GM18907 (cell line): ENCODE data around the gene PTPRT.

Source experiments
- ATAC-seq: cut with Tn5 transposase; IDR thresholded peaks from one replicate; pipeline ENCODE4 v1.9.1; 2021; ENCODE audit warnings: mild to moderate bottlenecking, moderate library complexity; ENCODE audit not compliant: unreplicated experiment

The PTPRT gene

DNA sequence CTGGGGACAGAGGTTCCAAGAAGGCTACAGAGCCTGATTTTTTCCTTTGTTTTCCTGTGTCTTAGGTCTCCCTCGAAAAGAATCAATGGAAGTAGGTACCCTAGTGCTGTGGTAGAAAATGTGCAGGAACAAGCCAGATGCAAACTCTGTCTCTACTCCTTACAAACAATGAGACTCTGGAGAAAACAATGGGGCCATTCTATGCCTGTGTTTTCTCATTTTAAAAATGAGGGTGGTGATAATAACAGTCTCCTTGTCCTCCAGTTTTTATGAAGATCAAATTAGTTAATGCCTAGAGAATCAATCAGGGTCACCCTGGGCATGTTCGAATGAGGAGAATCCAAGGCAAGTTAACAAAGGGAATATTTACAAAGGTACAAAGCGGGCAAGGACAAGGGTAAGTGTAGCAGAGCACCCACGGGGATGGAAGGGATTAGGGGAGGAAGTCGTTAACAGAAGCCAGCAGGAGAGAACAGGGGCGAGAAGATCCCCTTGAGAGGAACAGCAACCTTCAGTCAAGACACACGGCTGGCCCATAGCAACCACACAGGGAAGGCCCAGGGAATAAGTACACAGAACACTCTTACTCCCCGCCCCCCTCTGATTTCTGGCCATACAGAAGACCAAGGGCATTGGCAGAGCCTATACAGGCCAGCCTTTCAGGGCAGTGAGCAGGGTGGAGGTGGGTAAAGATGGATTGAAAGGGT lies 342.8 kb downstream of the PTPRT start:
- ATAC-seq = no peak

DNA sequence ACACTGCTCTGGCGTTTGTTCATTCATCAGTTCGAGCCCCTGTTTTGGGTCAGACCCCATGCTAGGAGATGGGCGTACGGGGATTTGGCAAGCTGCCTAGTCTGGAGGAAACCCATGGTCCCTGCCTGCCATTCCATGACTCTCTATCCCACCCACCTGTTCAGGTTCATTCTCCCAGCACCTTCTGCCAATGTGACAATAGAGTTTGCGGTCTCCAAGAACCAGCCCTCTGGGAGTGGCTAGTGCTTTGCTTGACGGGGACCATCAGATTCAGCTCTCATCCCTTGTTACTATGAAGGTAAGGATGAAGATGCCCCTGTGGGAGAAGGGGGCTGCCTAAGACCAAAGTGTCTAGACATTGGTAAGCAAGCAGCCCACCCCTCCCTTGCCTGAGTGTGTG lies 345.0 kb downstream of the PTPRT start:
- no peak for ATAC-seq

DNA sequence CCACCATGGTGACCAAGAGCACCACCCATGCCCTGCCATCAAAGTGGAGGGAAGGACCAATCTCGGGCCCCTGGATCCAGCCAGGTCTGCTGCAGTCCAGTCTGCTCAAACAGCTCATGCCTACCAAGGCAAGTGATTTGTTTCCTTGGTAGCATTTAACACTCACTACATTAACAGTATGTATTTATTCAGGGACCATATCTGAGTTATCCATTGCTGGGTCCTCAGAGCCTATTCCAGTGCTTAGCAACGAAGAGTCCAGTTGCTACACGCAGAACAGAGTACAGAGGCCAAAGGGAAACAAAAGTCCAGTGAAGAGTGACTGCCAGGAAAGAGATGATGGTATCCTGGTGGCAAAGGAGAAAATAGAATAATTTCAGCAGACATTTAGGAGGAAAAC lies 352.2 kb downstream of the PTPRT start:
- no peak for ATAC-seq

DNA sequence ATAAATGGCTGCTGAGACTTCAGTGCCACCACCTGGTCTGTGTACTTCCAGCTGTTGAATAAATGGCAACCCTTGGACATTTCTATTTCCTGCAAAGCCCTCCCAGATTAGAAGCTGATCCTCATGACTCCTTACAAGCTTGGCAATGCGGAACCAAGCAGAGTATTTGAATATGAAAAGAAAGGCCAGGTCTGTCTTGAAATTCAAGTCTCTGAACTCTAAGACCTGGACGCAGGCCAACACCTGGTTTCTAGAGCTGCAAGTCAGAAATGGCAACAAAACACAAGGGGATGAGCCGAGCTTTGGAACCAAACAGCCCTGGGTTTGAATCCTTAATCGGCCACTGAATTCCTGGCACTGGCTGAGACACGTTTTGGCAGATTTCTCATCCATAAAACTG lies 353.4 kb downstream of the PTPRT start:
- ATAC-seq = no peak

DNA sequence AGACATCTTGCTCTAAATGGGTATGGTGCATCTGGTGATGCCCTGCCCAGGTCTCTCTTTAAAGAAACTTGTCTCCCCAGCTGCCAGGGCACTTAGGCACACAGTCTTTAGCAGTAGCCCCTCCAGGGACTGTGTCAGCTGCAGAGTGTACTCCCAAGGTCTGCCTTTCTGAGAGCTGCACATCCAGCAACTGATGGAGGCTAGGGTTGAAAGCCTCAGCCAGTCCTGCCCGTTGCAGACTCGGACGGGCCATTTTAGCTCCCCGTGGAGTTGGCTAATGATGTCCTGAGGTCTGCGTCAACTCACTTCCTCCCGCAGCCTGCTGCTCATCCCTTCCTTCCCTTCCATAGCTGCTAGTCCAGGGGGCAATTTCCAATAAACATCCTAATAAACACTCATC lies 381.8 kb downstream of the PTPRT start:
- ATAC-seq = no peak

DNA sequence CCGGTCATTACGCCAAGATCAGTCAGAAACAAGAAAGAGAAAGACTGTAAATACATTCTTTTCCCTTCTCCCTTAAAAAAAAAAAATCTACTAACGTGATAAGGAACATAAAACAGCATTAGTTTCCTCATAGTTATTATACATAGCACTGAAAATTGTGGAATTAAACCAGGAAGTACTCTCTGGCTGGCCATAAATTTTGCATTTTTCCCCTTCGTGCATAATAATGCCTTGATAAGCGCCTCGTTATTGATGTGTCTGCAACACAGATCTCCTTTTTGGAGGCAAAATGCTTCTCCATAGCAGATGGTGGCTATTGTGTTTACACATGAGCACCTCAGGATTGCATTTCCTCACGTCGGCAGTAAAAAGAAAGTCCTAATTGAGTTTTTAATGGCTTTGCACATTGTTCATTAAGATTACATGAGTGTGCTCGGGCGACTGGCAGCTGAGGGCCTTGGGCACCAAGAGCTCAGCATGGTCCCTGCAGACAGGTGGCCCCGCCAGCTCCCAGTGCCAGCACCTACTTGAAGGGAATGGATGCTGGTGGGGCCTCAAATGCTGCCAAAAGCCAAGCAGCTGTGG lies 394.5 kb downstream of the PTPRT start:
- no peak for ATAC-seq

DNA sequence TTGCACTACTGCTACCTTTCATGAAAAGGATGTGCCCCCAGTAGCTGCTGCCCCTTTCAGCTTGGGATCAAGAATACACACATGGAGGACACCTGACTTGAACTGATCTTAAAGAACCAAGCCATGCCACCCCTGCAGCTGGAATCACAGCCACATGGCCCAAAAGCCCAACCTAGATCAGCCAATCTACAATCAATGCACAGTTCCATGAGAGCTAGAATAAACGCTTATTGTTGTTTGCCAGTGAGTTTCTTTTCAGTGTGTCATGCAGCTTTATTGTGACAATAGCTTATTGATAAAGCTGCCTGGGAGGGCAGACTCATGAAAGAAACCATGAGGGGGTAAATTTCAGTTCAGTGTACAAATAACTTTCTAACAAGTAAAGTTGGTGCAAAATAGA lies 397.7 kb downstream of the PTPRT start:
- no peak for ATAC-seq

DNA sequence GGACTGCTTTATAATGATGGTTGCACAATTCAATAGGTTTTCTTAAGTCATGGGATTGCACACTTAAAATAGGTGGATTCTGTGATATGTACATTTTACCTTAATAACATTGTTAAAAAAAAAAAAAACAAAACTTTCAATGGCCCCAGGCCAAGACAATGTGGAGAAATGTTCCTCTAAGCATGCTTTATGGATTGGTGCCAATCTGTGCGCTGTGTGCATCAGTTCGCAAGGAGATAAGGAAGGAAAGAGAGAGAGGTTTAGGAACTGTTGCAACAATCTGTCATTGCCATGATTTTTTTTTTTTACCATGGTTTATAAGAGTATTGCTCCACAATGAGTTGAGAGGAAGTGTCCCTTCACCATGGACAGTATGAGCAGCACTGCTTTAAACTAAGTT lies 399.6 kb downstream of the PTPRT start:
- ATAC-seq = no peak

DNA sequence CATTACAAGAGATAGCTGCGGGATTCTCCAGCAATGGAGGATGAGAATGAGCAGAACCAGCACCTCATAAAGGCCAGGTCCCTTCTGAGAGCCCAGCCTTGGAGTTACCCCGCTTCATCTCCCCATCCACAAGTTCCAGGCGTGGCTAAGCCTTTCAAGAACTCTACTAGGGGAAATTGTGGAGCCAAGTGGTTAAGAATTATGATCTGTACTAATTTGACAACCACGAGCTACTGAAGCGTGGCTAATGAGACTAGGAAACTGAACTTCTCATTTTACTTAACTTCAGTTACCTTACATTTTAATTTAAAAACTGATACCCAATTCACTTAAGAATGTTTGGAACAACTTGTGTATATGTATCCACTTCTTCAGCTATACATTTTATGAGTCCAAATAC lies 401.0 kb downstream of the PTPRT start:
- ATAC-seq = no peak

DNA sequence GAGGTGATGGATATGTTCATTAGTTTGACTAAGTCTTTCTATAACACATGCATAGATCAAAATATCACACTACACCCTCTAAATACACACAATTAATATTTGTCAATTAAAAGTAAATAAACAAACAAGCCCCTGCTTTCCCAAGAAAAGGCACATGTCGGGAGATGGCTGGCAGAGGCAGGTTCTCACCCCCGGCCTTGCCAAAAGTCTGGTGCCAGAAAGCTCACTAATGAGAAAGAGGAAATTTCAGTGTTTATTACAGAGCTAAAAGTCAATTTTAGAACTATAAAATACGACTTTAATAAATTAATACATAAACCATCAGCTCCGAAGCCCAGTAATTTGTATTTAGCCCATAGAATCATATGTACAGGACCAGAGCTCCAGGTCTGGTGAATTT lies 404.7 kb downstream of the PTPRT start:
- ATAC-seq = no peak

DNA sequence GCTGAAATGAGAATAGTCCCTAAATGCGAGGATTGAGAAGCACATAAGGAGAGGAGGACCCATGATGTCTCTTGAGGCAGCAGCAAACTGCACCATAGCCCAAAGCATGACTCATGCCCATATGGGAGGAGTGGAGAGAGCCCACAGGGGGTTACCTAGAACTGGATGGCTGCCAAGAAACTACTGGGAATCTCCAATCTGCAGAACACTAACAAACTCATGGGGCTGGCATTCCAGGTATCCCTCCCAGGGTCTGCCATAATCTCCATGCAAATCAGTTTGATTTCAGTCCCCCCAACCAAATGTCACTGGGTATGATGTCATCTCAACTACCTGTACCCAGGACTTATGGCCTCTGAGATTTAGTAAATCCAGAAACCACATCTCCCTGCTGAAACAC lies 410.5 kb downstream of the PTPRT start:
- no peak for ATAC-seq

DNA sequence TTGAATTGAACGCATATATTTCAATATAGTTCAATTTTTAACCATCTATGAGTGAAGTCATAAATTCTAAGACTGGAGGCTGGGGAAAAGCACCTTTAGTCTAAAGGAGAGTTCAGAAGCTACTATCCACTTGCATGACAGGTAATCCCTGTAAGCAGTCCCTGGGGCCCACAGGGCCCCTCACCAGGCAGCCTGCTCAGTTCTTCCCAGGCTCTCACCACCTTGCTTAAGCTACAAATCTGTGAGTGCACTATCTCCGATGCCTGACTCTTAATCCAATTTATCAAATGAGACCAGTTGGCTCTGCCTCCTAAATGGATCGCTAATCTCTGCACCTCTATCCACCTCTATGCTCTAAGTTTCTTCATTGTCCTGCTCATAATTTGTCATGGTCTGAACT lies 413.8 kb downstream of the PTPRT start:
- ATAC-seq = no peak

DNA sequence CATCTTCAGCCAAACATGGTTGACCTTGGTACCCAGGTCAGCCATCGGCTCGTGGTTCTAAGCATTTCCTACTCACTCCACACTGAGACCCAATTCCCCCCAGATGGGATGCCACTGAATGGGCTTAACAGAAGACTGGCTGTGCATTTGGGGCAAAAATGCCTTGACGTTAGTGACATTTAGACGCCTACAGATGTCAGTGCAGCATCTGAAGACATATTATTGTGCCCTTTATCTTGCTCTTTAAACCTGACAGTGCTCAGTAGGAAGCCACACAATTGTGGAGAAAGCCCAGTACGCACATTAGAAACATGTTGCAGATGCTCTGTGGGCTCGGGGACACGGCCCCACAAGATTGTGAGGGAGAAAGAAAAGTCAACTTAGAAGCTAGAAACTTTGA lies 414.7 kb downstream of the PTPRT start:
- no peak for ATAC-seq

DNA sequence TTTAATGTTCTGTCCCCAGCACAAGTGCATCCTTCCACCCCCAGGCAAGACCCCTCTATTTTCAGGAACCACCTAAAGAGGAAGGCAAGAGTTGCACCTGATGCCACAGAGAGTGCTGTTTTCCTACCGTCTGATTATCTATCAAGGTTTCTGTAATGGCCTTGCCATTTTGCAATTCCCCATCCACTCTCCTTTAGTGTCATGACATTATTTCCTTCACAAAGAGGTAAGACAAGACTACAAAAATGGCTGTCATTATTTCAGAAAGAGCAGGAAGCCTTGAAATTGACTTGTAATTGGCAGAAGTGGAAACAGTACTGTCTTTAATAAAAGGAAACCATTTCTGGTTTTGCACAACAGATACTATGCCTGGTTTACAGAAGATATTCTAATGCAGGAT lies 426.7 kb downstream of the PTPRT start:
- no peak for ATAC-seq

DNA sequence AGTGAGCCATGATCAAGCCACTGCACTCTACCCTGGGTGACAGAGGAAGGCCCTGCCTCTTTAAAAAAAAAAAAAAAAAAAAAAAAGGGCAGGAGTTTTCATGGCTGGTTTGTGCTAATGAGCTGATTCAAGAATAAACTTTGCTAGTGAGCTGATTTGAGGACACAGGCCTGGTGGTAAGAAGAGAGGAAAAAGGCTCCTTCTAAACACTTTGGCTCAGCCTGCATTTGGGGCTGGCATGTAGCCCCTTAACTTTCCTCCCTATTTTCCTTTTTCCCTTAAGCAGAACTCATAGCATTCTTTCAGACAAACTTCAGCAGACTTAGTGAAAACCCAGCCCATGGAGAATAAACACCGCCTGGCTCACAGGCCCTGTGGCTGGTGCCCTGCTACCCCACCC lies 432.7 kb downstream of the PTPRT start:
- no peak for ATAC-seq

DNA sequence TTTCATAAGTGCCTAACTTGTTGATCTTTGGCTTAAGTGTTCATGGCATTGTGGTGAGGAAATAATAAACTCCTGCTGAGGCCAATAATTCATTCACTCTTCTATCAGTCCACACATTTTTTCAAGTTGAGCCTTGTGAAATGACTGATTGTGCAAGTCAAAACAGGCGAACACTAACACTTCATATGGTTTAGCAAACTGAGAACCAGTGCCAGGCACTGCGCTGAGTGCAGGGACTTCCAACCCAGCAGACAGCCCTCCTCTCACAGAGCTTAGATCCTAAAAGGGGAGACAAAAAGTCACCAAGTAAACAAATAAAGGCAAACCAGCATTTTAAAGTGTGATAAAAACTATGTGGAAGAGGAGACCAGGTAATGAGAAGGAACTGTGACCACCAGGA lies 435.0 kb downstream of the PTPRT start:
- no peak for ATAC-seq

DNA sequence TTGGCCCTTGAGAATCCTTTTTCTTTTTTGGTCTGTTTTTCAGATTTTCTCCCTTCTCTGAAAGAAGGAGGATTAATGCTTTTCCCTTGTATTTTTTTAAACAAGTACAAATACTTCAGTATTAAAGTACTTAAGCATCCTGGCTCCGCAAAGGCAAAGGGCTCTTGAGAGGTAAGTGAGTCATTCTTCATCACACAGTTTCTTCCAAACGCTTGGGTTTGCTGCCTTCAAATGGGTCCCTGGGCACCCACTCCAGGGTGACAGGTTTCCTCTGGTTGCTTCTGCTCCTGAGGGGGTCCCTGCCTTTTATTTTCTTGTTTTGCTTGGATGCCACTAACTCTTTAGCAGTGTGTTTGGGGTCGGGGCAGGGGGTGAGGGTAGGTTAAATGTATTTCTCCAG lies 437.1 kb downstream of the PTPRT start:
- no peak for ATAC-seq

DNA sequence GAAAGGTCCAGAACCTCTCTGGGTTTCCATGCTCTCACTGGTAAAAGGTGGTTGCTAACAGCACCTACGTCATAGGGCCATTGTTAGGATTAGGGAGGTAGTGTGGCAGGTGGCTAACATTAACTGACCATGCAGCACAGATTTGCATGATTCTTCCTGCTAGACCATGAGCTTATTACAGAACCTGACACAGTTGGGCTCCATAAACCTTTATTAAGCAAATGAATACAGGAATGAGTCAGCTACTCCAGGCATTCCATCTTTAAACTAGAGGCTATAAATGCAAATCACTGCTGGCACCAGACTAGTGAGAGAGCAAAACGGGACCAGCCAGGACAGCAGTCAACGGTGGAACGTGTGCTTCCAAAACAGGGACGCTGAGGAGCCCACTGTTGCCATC lies 440.1 kb downstream of the PTPRT start:
- ATAC-seq = no peak

DNA sequence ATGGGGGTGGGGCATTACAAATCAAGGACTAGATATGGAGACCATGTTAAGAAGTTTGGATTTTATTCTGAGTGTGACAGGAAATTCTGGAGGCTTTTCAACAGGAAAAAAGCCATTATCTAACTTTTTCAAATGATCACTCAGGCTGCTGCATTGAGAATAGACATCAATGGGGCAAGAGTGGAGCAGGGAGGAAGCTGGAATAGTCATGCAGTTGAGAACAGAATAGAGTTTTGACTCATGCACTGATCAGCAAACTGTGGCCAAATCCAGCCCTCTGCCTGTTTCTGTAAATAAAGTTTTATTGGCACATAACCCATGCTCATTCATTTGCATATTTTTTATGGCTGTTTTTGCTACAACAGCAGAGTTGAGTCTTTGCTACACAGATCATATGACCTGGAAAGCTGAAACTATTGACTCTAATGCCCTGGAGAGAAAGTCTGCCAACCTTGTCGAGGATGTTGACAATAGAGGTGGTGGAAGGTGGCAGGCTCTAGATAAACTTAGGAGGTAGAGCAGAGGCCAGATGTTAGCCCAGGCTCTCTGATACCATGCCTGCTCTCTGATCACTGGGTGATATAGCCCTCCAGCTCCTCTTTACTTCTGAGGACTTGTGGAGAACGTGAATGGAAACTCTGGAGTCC lies 441.8 kb downstream of the PTPRT start:
- ATAC-seq = no peak

DNA sequence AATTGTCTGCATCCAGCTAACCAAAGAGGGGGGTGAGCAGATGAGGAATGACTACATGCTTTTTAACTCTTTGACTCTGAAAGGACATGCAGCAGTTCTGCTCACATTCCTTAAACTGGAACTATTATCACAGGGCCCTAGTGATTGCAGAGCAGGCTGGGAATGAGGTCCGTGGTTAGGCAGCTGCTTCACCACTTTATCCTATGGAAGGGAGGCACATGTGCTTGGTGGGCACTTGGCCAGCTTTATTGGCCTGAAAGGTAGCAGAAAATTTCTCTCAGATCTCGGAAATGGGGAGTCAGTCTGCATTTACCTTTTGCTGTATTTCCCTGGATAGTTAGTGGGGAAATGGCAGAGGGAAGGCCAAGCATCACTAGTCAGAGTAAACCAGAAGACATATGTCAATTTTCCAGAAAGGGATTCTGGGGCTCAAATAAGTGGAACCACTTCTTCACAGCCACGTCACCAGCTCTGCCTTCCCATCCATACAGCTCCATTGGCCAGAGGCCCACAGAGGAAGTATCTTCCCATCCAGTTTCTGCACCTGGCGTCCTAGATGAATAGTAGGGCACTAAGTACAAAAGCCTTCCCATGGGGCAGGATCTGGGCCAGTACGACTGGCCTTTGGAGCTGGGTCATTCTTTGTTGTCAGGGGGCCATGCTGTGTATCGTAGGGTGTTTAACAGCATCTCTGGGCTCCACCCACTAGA lies 444.8 kb downstream of the PTPRT start:
- ATAC-seq = no peak

DNA sequence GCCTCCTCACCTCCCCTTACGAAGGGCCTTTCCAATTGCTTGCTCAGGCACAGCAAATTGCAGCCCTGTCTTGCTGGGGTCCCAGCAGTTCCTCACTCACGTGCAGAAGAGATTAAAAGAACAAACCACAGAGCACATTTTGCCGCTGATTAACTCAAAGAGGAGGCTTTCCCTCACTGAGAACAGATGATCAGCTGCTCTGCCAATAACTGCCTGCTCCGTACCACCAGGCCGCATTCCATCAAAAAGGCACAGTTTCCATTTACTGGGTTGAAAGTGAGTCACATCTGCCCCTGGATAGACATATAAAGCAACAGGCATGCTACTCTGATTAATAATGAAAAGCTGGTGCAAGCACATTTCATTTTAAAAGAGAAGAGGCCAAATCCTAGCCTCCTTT lies 446.8 kb downstream of the PTPRT start:
- ATAC-seq = no peak

DNA sequence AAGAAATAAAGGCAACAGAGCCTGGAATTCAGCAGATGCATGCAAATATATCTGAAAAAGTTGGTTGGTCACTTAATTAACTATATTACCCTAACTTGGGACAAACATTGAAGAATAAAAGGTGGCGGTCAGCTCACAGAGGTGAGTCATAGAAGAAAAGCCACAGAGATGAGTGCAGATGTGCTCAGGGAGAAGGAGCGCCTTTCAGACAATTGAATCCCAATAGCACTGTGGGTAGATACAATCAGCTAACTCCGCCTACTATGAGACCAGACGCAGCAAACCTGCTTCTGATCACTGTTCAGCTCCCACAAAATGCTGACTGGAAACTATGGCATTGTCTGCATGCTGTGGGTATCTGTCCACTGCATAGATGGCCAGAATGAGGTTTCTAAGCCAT lies 447.8 kb downstream of the PTPRT start:
- no peak for ATAC-seq
